HepG2 (cell line): ENCODE measurements around the gene SRGAP3. TPM values are rescaled to one million over a fixed set of nuclear protein-coding genes. Genes with fewer than 3 reads are reported as not detected.

Source experiments
- BORCS8-MEF2B ChIP-seq: sonication (generic); formaldehyde crosslinking; IDR thresholded peaks from 2 replicates; pipeline ENCODE4 v1.8.0; 2022; ENCODE audit warnings: mild to moderate bottlenecking, missing genetic modification reagents
- GTF2F1 ChIP-seq: fragments of 150-350 bp; IDR thresholded peaks from 2 replicates; pipeline ENCODE4 v1.6.1; 2014; ENCODE audit warnings: low read length
- HOXA3 ChIP-seq: sonication (generic); formaldehyde crosslinking; IDR thresholded peaks from 2 replicates; pipeline ENCODE4 v1.5.0; 2020; ENCODE audit warnings: missing genetic modification reagents
- IRF2 ChIP-seq: IDR thresholded peaks from 2 replicates; pipeline ENCODE4 v1.6.1; 2018; ENCODE audit warnings: missing genetic modification reagents, missing compliant biosample characterization
- ISX ChIP-seq: sonication (generic); formaldehyde crosslinking; conservative IDR thresholded peaks from 2 replicates; pipeline ENCODE4 v1.5.0; 2020; ENCODE audit warnings: missing genetic modification reagents
- MAF1 ChIP-seq: sonication (generic); formaldehyde crosslinking; IDR thresholded peaks from 2 replicates; pipeline ENCODE4 v1.5.0; 2020; ENCODE audit warnings: missing genetic modification reagents, borderline replicate concordance
- MED13 ChIP-seq: sonication (generic); formaldehyde crosslinking; IDR thresholded peaks from 2 replicates; pipeline ENCODE4 v1.5.0; 2020; ENCODE audit warnings: missing genetic modification reagents
- MEF2D ChIP-seq: sonication (generic); formaldehyde crosslinking; IDR thresholded peaks from 2 replicates; pipeline ENCODE4 v1.5.1; 2020; ENCODE audit warnings: mild to moderate bottlenecking, missing genetic modification reagents
- NFKB2 ChIP-seq: sonication (generic); formaldehyde crosslinking; IDR thresholded peaks from 2 replicates; pipeline ENCODE4 v1.4.0; 2020; ENCODE audit warnings: missing genetic modification reagents, borderline replicate concordance
- POLR2G ChIP-seq: fragments of 200-400 bp; formaldehyde crosslinking; IDR thresholded peaks from 2 replicates; pipeline ENCODE4 v1.6.1; 2018; ENCODE audit warnings: mild to moderate bottlenecking, low read depth, low read length, moderate library complexity
- SP1 ChIP-seq, 2 experiments: fragments of 450-650 bp in 1 of 2; sonication (generic) in 1 of 2; formaldehyde crosslinking in 1 of 2; IDR thresholded peaks; 2 replicates each; pipeline versions ENCODE4 v1.4.0 to v1.6.1; 2016 to 2020; ENCODE audit warnings: missing genetic modification reagents in 1 of 2
- SRF ChIP-seq: IDR thresholded peaks from 2 replicates; pipeline ENCODE4 v1.6.1; 2011; ENCODE audit warnings: mild to moderate bottlenecking, low read depth, low read length, moderate library complexity
- SRSF9 ChIP-seq: fragments of 200-400 bp; formaldehyde crosslinking; IDR thresholded peaks from 2 replicates; pipeline ENCODE4 v1.6.1; 2018; ENCODE audit warnings: borderline replicate concordance, mild to moderate bottlenecking, low read depth, low read length; ENCODE audit not compliant: insufficient read depth, poor library complexity, severe bottlenecking
- TCF7 ChIP-seq: sonication (generic); IDR thresholded peaks from 2 replicates; pipeline ENCODE4 v1.6.1; 2016; ENCODE audit warnings: antibody characterized with exemption, low read depth
- XRCC5 ChIP-seq: fragments of 200-400 bp; formaldehyde crosslinking; optimal IDR thresholded peaks from 2 replicates; pipeline ENCODE3; 2017; ENCODE audit warnings: mild to moderate bottlenecking, low read length
- ZFP36 ChIP-seq: fragments of 150-350 bp; IDR thresholded peaks from 2 replicates; pipeline ENCODE4 v1.6.1; 2018; ENCODE audit warnings: borderline replicate concordance, low read length, low read depth; ENCODE audit not compliant: partially characterized antibody
- ZNF136 ChIP-seq: sonication (generic); formaldehyde crosslinking; IDR thresholded peaks from 2 replicates; pipeline ENCODE4 v1.8.1; 2022; ENCODE audit warnings: low read depth, mild to moderate bottlenecking, moderate library complexity, missing genetic modification reagents
- ZNF230 ChIP-seq: sonication (generic); formaldehyde crosslinking; IDR thresholded peaks from 2 replicates; pipeline ENCODE4 v1.4.0; 2020; ENCODE audit warnings: mild to moderate bottlenecking, missing genetic modification reagents
- ZNF367 ChIP-seq: sonication (generic); formaldehyde crosslinking; IDR thresholded peaks from 2 replicates; pipeline ENCODE4 v1.4.0; 2020; ENCODE audit warnings: missing genetic modification reagents, borderline replicate concordance
- polyA plus RNA-seq, 8 experiments: library from polyadenylated mRNA; depleted of rRNA in 3 of 8; stranded (reverse) in 7 of 8; unstranded in 1 of 8; fragments of >200 nt; fragmentation: Illumina TruSeq in 4 of 8; extraction: Trizol in 4 of 8; gene quantifications; 2 replicates each; pipeline versions ENCODE4 v1.2.1 to v1.2.3, GENCODE V29; 2011 to 2016; ENCODE audit warnings: low read depth in 4 of 8, missing spikeins in 1 of 8, mixed read lengths in 1 of 8; ENCODE audit not compliant: insufficient read depth in 1 of 8
- total RNA-seq, 5 experiments: library from RNA; depleted of rRNA; stranded (reverse); fragments of >200 nt; fragmentation: Illumina TruSeq; extraction: Trizol; gene quantifications; 2 replicates each; pipeline ENCODE4 v1.2.3, GENCODE V29; 2016; ENCODE audit warnings: low read depth in 1 of 5
- TF ChIP-seq, protein P1 (sequence below): sonication (generic); formaldehyde crosslinking; IDR thresholded peaks from 2 replicates; pipeline ENCODE4 v1.5.1; 2020; ENCODE audit warnings: mild to moderate bottlenecking, moderate library complexity, missing genetic modification reagents
- TF ChIP-seq, protein P2 (sequence below): sonication (generic); formaldehyde crosslinking; IDR thresholded peaks from 2 replicates; pipeline ENCODE4 v1.5.0; 2020; ENCODE audit warnings: missing genetic modification reagents, mild to moderate bottlenecking, borderline replicate concordance
- TF ChIP-seq, protein P3 (sequence below): sonication (generic); formaldehyde crosslinking; IDR thresholded peaks from 2 replicates; pipeline ENCODE4 v1.8.1; 2022; ENCODE audit warnings: low read depth, mild to moderate bottlenecking, missing genetic modification reagents
- TF ChIP-seq, protein P4 (sequence below): sonication (generic); formaldehyde crosslinking; IDR thresholded peaks from 2 replicates; pipeline ENCODE4 v1.5.1; 2020; ENCODE audit warnings: missing genetic modification reagents, mild to moderate bottlenecking, borderline replicate concordance

Gene SRGAP3
- total and polyA plus RNA-seq, 2 of the 13 experiments (the other 11 are each of a cell fraction or from before 2014, with no cell fraction given): 1.2 to 1.4 TPM

DNA sequence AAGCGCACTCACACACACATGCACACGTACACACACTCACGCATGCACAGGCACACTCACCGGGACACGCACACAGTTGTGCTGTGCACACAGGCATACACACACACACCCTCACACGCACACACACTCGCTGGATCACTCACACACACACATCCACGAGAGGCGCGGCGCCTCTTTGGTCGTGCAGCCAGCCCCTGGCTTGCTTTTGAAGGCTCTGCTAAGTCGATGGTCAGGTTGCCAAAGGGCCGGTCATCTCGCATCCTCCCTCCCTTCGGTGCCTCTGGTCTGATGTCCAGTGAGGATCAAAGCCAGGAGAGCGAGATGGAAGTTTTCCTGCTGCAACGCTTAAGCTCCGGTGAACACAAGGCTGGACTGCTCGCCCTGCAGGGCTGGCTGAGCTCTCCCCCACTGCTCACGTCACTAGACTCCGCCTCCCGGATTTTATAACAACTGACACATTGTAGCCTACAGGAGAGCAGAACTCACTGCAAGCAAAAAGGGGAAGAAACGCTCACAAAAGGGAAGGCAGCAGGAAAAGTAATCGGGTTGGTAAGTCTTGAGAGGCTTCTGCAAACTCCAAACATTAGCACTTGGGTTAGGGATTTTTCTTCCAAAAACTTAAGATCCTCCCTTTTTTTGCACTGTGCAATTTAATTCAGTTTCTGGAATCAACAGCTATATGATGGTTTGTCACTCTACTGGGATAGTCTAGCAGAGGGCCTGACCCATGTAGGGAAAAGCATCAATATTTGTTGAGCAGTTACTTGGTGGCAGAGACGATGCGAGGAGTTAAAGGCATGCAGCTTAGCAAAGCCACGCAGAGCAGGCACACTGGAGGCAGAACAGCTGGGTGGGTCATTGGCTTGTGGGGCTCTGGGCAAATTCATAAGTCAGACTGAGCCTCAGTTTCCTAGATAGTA, at the start of gene SRGAP3 (continued):
- TF ChIP-seq, protein P1, sequence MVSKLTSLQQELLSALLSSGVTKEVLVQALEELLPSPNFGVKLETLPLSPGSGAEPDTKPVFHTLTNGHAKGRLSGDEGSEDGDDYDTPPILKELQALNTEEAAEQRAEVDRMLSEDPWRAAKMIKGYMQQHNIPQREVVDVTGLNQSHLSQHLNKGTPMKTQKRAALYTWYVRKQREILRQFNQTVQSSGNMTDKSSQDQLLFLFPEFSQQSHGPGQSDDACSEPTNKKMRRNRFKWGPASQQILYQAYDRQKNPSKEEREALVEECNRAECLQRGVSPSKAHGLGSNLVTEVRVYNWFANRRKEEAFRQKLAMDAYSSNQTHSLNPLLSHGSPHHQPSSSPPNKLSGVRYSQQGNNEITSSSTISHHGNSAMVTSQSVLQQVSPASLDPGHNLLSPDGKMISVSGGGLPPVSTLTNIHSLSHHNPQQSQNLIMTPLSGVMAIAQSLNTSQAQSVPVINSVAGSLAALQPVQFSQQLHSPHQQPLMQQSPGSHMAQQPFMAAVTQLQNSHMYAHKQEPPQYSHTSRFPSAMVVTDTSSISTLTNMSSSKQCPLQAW: peak; percentile 29; the same call in 1 of the 2 replicates
- TF ChIP-seq XRCC5 (peak; percentile 86), SRSF9 (no peak), HOXA3 (CRISPR knock-in tag) (peak; percentile 30; the same call in 1 of the 2 replicates), GTF2F1 (no peak), ZNF136 (CRISPR knock-in tag) (no peak), POLR2G (no peak), ISX (CRISPR knock-in tag) (no peak), ZNF230 (CRISPR knock-in tag) (no peak), MEF2D (CRISPR knock-in tag) (no peak), MED13 (CRISPR knock-in tag) (no peak), SP1 (IDR thresholded peaks at IDR 0.05) (no peak), SP1 (CRISPR knock-in tag; IDR thresholded peaks at IDR 0.05) (0 out of 2 replicates have a peak, but pooled peaks have one; percentile 9), BORCS8-MEF2B (CRISPR knock-in tag) (0 out of 2 replicates have a peak, but pooled peaks have one; percentile 21), ZNF367 (CRISPR knock-in tag) (no peak), IRF2 (no peak), ZFP36 (no peak), SRF (no peak), NFKB2 (CRISPR knock-in tag) (peak; percentile 73; the same call in 1 of the 2 replicates), TCF7 (peak; percentile 53), MAF1 (CRISPR knock-in tag) (no peak)
- TF ChIP-seq, protein P2, sequence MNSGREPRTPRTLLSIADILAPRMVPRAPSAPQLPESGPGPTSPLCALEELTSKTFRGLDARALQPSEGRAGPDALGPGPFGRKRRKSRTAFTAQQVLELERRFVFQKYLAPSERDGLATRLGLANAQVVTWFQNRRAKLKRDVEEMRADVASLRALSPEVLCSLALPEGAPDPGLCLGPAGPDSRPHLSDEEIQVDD: no peak
- TF ChIP-seq, protein P3, sequence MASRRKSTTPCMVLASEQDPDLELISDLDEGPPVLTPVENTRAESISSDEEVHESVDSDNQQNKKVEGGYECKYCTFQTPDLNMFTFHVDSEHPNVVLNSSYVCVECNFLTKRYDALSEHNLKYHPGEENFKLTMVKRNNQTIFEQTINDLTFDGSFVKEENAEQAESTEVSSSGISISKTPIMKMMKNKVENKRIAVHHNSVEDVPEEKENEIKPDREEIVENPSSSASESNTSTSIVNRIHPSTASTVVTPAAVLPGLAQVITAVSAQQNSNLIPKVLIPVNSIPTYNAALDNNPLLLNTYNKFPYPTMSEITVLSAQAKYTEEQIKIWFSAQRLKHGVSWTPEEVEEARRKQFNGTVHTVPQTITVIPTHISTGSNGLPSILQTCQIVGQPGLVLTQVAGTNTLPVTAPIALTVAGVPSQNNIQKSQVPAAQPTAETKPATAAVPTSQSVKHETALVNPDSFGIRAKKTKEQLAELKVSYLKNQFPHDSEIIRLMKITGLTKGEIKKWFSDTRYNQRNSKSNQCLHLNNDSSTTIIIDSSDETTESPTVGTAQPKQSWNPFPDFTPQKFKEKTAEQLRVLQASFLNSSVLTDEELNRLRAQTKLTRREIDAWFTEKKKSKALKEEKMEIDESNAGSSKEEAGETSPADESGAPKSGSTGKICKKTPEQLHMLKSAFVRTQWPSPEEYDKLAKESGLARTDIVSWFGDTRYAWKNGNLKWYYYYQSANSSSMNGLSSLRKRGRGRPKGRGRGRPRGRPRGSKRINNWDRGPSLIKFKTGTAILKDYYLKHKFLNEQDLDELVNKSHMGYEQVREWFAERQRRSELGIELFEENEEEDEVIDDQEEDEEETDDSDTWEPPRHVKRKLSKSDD: no peak
- TF ChIP-seq, protein P4, sequence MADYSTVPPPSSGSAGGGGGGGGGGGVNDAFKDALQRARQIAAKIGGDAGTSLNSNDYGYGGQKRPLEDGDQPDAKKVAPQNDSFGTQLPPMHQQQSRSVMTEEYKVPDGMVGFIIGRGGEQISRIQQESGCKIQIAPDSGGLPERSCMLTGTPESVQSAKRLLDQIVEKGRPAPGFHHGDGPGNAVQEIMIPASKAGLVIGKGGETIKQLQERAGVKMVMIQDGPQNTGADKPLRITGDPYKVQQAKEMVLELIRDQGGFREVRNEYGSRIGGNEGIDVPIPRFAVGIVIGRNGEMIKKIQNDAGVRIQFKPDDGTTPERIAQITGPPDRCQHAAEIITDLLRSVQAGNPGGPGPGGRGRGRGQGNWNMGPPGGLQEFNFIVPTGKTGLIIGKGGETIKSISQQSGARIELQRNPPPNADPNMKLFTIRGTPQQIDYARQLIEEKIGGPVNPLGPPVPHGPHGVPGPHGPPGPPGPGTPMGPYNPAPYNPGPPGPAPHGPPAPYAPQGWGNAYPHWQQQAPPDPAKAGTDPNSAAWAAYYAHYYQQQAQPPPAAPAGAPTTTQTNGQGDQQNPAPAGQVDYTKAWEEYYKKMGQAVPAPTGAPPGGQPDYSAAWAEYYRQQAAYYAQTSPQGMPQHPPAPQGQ: no peak
